CD4-positive, alpha-beta T cell treated with Interleukin-21 for 1 hour (primary cell): ENCODE results near the gene CRB2.

Source experiments
- DNase-seq: peaks from one replicate; pipeline ENCODE4 v3.0.0-alpha.2; 2020

CRB2 gene

GRCh38 chr9:123365881-123366528, 10.0 kb downstream of the CRB2 start:
- DNase-seq: no peak

- no peak for DNase-seq
These were observed 12.0 kb downstream of the CRB2 start for GRCh38 chr9:123368023-123368422.

- DNase-seq: no peak
These were observed 12.6 kb downstream of the CRB2 start for GRCh38 chr9:123368536-123369153.

GRCh38 chr9:123369296-123369695, 13.3 kb downstream of the CRB2 start:
- DNase-seq: no peak

- DNase-seq: no peak
These were observed 14.1 kb downstream of the CRB2 start for GRCh38 chr9:123370108-123370507.

GRCh38 chr9:123370526-123371227, 14.7 kb downstream of the CRB2 start:
- DNase-seq: no peak

GRCh38 chr9:123371228-123371584, 15.2 kb downstream of the CRB2 start:
- no peak for DNase-seq

GRCh38 chr9:123371805-123372590, 16.0 kb downstream of the CRB2 start:
- no peak for DNase-seq

GRCh38 chr9:123372766-123373446, 16.9 kb downstream of the CRB2 start:
- DNase-seq: no peak

GRCh38 chr9:123373447-123373923, 17.5 kb downstream of the CRB2 start:
- DNase-seq: no peak

GRCh38 chr9:123373946-123374345, 17.9 kb downstream of the CRB2 start:
- DNase-seq: no peak

GRCh38 chr9:123375469-123376132, 19.6 kb downstream of the CRB2 start:
- DNase-seq: no peak

- DNase-seq: no peak
These were observed 20.4 kb downstream of the CRB2 start for GRCh38 chr9:123376218-123377071.

GRCh38 chr9:123377211-123377971, 21.4 kb downstream of the CRB2 start:
- no peak for DNase-seq

GRCh38 chr9:123378025-123378424, 22.0 kb downstream of the CRB2 start:
- no peak for DNase-seq

- DNase-seq: no peak
These were observed 23.1 kb downstream of the CRB2 start for GRCh38 chr9:123378956-123379660.

- DNase-seq: no peak
These were observed 25.1 kb downstream of the CRB2 start for GRCh38 chr9:123380852-123381705.

GRCh38 chr9:123382653-123383511, 26.9 kb downstream of the CRB2 start:
- DNase-seq: no peak
